Endothelial cell of umbilical vein (primary cell): ENCODE results near the gene ERG. TPM values are rescaled to one million over a fixed set of nuclear protein-coding genes. Genes with fewer than 3 reads are reported as not detected.

Experiments
- BruUV-seq: library from RNA; stranded (reverse); fragments of 400-500 nt; replicated peaks from 2 replicates; lab custom pipeline; 2021; lab: Mats Ljungman, UMichigan
- CTCF ChIA-PET: fragments of 300-600, 350-600 bp; sonication (Branson Sonifier 250); formaldehyde crosslinking; loops from one replicate; lab custom pipeline; 2021; ENCODE audit warnings: antibody characterized with exemption, inconsistent platforms; lab: Charles Lee
- POLR2A ChIA-PET: fragments of 300-600, 350-600 bp; sonication (Branson Sonifier 250); formaldehyde crosslinking; loops from one replicate; lab custom pipeline; 2021; ENCODE audit warnings: antibody characterized with exemption, inconsistent platforms; lab: Charles Lee
- DNase-seq: peaks from one replicate; pipeline ENCODE4 v3.0.0-alpha.2; 2011; ENCODE audit warnings: low read depth, low spot score
- FAIRE-seq: peaks from 2 replicates; lab custom pipeline; 2011; peaks lifted over from hg19 to GRCh38; lab: Jason Lieb, UNC
- H2AFZ ChIP-seq: 2 replicates; pipeline ENCODE4 v1.6.0; 2012; ENCODE audit warnings: low read depth, low read length, control low read depth, inconsistent platforms
- H3K27ac ChIP-seq: 2 replicates; pipeline ENCODE4 v1.5.1; 2011; ENCODE audit warnings: low read depth, mild to moderate bottlenecking, control low read depth, low read length, moderate library complexity; ENCODE audit not compliant: insufficient read depth
- H3K27me3 ChIP-seq, 2 experiments: 2 replicates each; pipeline versions ENCODE4 v1.6.0 to v1.6.1; 2011; ENCODE audit warnings: low read length in 2 of 2, mixed read lengths in 1 of 2; ENCODE audit not compliant: control insufficient read depth in 2 of 2, insufficient read depth in 2 of 2
- H3K36me3 ChIP-seq, 2 experiments: 2 replicates in 1 of 2; 3 replicates in 1 of 2; pipeline ENCODE4 v1.5.1; 2011; ENCODE audit warnings: low read length in 2 of 2, mild to moderate bottlenecking in 1 of 2, moderate library complexity in 1 of 2; ENCODE audit not compliant: control insufficient read depth in 2 of 2, insufficient read depth in 2 of 2; ENCODE audit errors: extremely low read depth in 1 of 2
- H3K4me1 ChIP-seq: 3 replicates; pipeline ENCODE4 v1.5.1; 2011; ENCODE audit warnings: mild to moderate bottlenecking, low read length; ENCODE audit not compliant: control insufficient read depth, insufficient read depth; ENCODE audit errors: extremely low read depth
- H3K4me2 ChIP-seq: 2 replicates; pipeline ENCODE4 v1.6.1; 2011; ENCODE audit warnings: low read length, control low read depth, mixed read lengths; ENCODE audit not compliant: insufficient read depth
- H3K4me3 ChIP-seq, 3 experiments: fragments of 200-600 bp in 1 of 3; sonication (generic), shearing (Covaris generic) in 1 of 3; replicated peaks in 1 of 3; 2 replicates each; pipeline ENCODE4 v1.5.1; 2011 to 2016; ENCODE audit warnings: control low read depth in 3 of 3, low read length in 3 of 3, mild to moderate bottlenecking in 2 of 3, inconsistent platforms in 1 of 3, low read depth in 1 of 3, moderate library complexity in 1 of 3; ENCODE audit not compliant: insufficient read depth in 1 of 3
- H3K79me2 ChIP-seq: 2 replicates; pipeline ENCODE4 v1.6.0; 2012; ENCODE audit warnings: low read length, inconsistent platforms; ENCODE audit not compliant: control insufficient read depth, insufficient read depth
- H3K9ac ChIP-seq: replicated peaks from 2 replicates; pipeline ENCODE3; 2011; ENCODE audit warnings: low read length, control low read depth; ENCODE audit not compliant: insufficient read depth; ENCODE audit errors: extremely low read depth
- H3K9me1 ChIP-seq: replicated peaks from 3 replicates; pipeline ENCODE4 v1.6.0; 2011; ENCODE audit warnings: mild to moderate bottlenecking, low read length; ENCODE audit not compliant: control insufficient read depth, insufficient read depth; ENCODE audit errors: extremely low read depth
- H3K9me3 ChIP-seq: replicated peaks from 2 replicates; pipeline ENCODE4 v1.5.1; 2012; ENCODE audit warnings: low read length, inconsistent platforms; ENCODE audit not compliant: control insufficient read depth, insufficient read depth
- H4K20me1 ChIP-seq: replicated peaks from 2 replicates; pipeline ENCODE3; 2011; ENCODE audit warnings: mild to moderate bottlenecking, low read length; ENCODE audit not compliant: control insufficient read depth, insufficient read depth; ENCODE audit errors: extremely low read depth
- CTCF ChIP-seq, 2 donors: IDR thresholded peaks; 1 replicate in 1 of 2; 2 replicates in 1 of 2; pipeline ENCODE4 v1.5.1; 2011; ENCODE audit warnings: low read length in 2 of 2, mild to moderate bottlenecking in 2 of 2, moderate library complexity in 2 of 2, control low read depth in 1 of 2, inconsistent platforms in 1 of 2, low read depth in 1 of 2; ENCODE audit not compliant: insufficient read depth in 1 of 2; ENCODE audit errors: extremely low read depth in 1 of 2
- EZH2 ChIP-seq: IDR thresholded peaks from 2 replicates; pipeline ENCODE4 v1.6.1; 2012; ENCODE audit warnings: borderline replicate concordance, low read depth, mild to moderate bottlenecking, moderate library complexity, low read length, inconsistent platforms; ENCODE audit not compliant: severe bottlenecking
- FOS ChIP-seq: IDR thresholded peaks from 2 replicates; pipeline ENCODE4 v1.6.1; 2011; ENCODE audit warnings: mild to moderate bottlenecking, low read length, moderate library complexity, borderline replicate concordance; ENCODE audit not compliant: insufficient read depth
- GATA2 ChIP-seq: IDR thresholded peaks from 2 replicates; pipeline ENCODE4 v1.7.0; 2011; ENCODE audit warnings: low read depth, mild to moderate bottlenecking, moderate library complexity, mixed read lengths, low read length; ENCODE audit not compliant: insufficient read length, insufficient read depth
- JUN ChIP-seq: IDR thresholded peaks from 2 replicates; pipeline ENCODE4 v1.6.1; 2011; ENCODE audit warnings: borderline replicate concordance, low read depth; ENCODE audit not compliant: insufficient read length, insufficient read depth
- MYC ChIP-seq: IDR thresholded peaks from one replicate; pipeline ENCODE4 v1.6.1; 2011; ENCODE audit warnings: mild to moderate bottlenecking, low read depth, low read length
- POLR2A ChIP-seq: IDR thresholded peaks from 2 replicates; pipeline ENCODE4 v1.6.1; 2012; ENCODE audit warnings: low read depth, mild to moderate bottlenecking, control low read depth, low read length
- POLR2AphosphoS5 ChIP-seq: IDR thresholded peaks from 2 replicates; pipeline ENCODE4 v1.6.1; 2012; ENCODE audit warnings: low read depth, mild to moderate bottlenecking, control low read depth, low read length, moderate library complexity; ENCODE audit not compliant: insufficient read depth
- dilution Hi-C: fragments of 300-500 bp; cut with MboI; formaldehyde crosslinking; loops from one replicate; pipeline ENCODE4 v1.15.0; 2019; ENCODE audit warnings: low sequenced_read_pairs; ENCODE audit not compliant: extremely low pct_ligation_motif_present
- intact Hi-C: fragments of 100-400 bp; cut with micrococcal nuclease; formaldehyde crosslinking; loops from one replicate; pipeline ENCODE4 v1.10.0; 2022
- polyA plus RNA-seq, 4 experiments: library from polyadenylated mRNA; depleted of rRNA in 3 of 4; stranded (reverse) in 3 of 4; unstranded in 1 of 4; fragments of >200 nt; gene quantifications; 2 replicates each; pipeline versions ENCODE4 v1.2.1 to v1.2.3, GENCODE V29; 2011 to 2012; ENCODE audit warnings: missing spikeins in 1 of 4
- total RNA-seq: library from RNA; stranded (reverse); gene quantifications from 2 replicates; pipeline ENCODE4 v1.2.3, GENCODE V29; 2021
- TF ChIP-seq, protein P1 (sequence below): IDR thresholded peaks from 2 replicates; pipeline ENCODE4 v1.6.1; 2011; ENCODE audit not compliant: insufficient read depth, insufficient read length

ERG gene
- total and polyA plus RNA-seq, 2 donors (not counting 3 experiments of a cell fraction or from before 2014, with no cell fraction given) = 173 to 210 TPM

- Histone ChIP-seq H3K4me1 (peaks cover 84% of the 10 kb centered on the region), H3K9ac (peak overlapping the region; percentile 77), H3K9me3 (no peaks in the 10 kb centered on the region), H3K4me3 (no peak overlapping the region), H3K27ac (peak overlapping the region; percentile 100), H3K4me2 (peak overlapping the region; percentile 95), H3K79me2 (peaks cover 99% of the 10 kb centered on the region), H3K36me3 (peaks cover 0 to 10% of the 10 kb centered on the region in 2 experiments), H4K20me1 (peaks cover 3% of the 10 kb centered on the region), H3K27me3 (no peaks in the 10 kb centered on the region), H3K9me1 (no peaks in the 10 kb centered on the region), H2AFZ (no peak overlapping the region)
- TF ChIP-seq FOS (no peak), MYC (no peak), GATA2 (no peak), CTCF (IDR thresholded peaks at IDR 0.05; ENCODE audit: extremely low read depth in 1 of 2, insufficient read depth in 1 of 2, low read depth in 1 of 2, low read length in 2 of 2) (no peak), JUN (no peak), EZH2 (no peak), POLR2A (no peak), POLR2AphosphoS5 (no peak)
- TF ChIP-seq, protein P1, sequence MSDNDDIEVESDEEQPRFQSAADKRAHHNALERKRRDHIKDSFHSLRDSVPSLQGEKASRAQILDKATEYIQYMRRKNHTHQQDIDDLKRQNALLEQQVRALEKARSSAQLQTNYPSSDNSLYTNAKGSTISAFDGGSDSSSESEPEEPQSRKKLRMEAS = no peak
- dilution Hi-C loops = no loop called here
- DNase-seq (peak; percentile 94), FAIRE-seq (peak; percentile 33)
- CTCF ChIA-PET = interaction anchor here (1.5 kb wide), 1 partner anchor 16 kb away, joined by 12 read pairs; no protein-coding TSS in a partner anchor
- POLR2A ChIA-PET = interaction anchor here (0.6 kb wide), 1 partner anchor 51 kb away, joined by 14 read pairs; no protein-coding TSS in a partner anchor
- intact Hi-C loops = loop anchor here (2.0 kb wide), 1 partner anchor 51 kb away; no protein-coding TSS in a partner anchor
- BruUV-seq = no TSS peak
Observed at GRCh38 chr21:38491536-38491935, 6.7 kb downstream of the ERG start.
